Epithelial cell of esophagus (primary cell): Measurements from ENCODE around the gene NOTCH2.
A peak's percentile ranks its signal among the peaks of the same experiment; 100 is the strongest.

ENCODE experiments used
- DNase-seq: peaks from one replicate; pipeline ENCODE4 v3.0.0; 2010; ENCODE audit warnings: low read depth
- H3K4me3 ChIP-seq: 2 replicates; pipeline ENCODE4 v1.5.1; 2011; ENCODE audit warnings: mild to moderate bottlenecking, low read length, control low read depth
- TF ChIP-seq, protein P1 (sequence below): IDR thresholded peaks from 2 replicates; pipeline ENCODE4 v1.5.1; 2011; ENCODE audit warnings: low read depth, mild to moderate bottlenecking, low read length, control low read depth, inconsistent platforms; ENCODE audit not compliant: insufficient read depth; ENCODE audit errors: missing control alignments

Gene NOTCH2

DNA sequence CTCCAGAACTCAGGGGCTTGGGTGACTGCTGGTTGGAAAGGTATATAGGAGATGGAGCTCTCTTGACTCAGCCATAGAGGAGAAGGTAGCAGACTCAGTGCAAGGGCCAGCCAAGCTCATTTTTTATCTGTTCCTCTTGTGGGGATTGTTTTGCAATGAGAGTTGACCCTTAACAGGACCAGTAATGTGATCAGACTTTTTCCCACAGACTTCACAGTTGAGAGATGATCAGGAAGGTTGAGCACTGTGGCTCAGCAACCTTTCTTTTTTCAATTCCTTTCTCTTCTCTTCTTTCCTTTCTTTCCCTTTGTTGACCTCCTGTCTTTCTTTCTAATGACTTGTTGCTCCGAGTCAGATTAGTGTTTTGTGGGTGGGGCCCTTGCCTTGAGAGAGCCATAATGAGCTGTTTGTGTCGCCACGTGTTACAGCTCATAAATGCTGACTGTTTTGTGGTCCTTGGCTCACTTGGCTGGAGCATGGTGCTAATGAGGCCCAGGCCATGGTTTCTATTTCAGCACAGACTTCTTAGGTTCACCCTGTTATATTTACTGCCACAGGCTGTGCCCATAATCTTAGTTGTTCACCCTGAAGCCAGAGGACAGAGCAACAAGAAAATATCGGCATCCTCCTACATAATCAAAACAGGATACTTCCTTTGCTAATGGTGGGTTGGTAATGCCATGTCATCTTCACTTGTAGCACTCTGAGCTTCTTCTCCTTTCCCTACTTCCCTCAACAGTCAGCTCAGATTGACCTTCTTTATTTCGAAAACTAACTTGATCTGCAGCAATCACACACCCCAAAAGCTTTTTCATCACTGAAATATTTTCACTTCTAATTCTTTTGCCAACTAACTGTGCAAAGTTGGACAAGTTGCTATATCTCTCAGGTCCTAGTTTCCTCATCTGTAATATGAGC lies 187.1 kb downstream of the NOTCH2 start:
- no peak overlapping the region for H3K4me3 ChIP-seq
- peak; percentile 17 for DNase-seq
- TF ChIP-seq, protein P1, sequence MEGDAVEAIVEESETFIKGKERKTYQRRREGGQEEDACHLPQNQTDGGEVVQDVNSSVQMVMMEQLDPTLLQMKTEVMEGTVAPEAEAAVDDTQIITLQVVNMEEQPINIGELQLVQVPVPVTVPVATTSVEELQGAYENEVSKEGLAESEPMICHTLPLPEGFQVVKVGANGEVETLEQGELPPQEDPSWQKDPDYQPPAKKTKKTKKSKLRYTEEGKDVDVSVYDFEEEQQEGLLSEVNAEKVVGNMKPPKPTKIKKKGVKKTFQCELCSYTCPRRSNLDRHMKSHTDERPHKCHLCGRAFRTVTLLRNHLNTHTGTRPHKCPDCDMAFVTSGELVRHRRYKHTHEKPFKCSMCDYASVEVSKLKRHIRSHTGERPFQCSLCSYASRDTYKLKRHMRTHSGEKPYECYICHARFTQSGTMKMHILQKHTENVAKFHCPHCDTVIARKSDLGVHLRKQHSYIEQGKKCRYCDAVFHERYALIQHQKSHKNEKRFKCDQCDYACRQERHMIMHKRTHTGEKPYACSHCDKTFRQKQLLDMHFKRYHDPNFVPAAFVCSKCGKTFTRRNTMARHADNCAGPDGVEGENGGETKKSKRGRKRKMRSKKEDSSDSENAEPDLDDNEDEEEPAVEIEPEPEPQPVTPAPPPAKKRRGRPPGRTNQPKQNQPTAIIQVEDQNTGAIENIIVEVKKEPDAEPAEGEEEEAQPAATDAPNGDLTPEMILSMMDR = no peak

DNA sequence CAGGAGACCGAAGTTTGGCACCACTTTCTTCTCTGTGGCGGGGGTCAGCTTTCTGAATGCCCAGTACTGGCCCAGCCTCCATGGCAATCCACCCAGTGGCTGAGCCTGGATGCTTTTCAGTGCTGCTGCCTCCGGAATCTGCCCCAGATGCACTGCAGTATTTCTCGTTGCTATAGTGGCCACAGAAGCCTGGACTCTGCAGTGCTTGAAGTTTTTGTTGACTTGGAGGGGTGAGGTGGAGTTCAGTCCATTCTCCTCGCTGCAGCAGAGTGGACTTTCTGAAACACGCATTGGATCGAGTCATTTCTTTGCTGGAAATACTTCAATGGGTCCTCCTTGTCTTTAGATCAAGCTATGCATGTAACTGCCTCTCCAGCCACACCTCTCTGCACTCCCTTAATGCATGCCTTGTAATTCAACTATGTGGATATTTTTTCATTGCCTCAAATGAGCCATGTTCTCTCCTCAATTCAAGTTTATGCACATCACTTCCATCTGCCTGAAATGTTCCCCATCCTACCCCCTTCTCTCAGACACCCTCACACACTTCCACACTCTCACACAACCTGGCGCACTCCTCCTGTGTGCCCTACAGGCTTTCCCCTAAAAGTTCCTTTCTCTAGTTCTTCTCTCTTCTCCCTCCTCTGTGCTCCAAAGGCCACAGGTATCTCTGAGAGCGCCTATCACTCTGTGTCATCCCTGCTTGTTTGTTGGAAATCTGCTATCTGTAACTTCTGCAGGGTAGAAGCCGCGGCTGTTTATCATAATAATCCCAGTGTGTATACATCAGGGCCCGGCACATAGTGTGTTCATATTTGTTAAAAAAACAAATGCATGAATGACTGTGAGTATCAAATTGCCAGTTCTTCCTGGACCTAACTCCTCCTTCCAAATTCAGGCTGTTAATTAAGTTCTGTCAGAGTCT lies 189.7 kb downstream of the NOTCH2 start:
- no peak for DNase-seq
- H3K4me3 ChIP-seq = no peak overlapping the region
- TF ChIP-seq, protein P1 = no peak

DNA sequence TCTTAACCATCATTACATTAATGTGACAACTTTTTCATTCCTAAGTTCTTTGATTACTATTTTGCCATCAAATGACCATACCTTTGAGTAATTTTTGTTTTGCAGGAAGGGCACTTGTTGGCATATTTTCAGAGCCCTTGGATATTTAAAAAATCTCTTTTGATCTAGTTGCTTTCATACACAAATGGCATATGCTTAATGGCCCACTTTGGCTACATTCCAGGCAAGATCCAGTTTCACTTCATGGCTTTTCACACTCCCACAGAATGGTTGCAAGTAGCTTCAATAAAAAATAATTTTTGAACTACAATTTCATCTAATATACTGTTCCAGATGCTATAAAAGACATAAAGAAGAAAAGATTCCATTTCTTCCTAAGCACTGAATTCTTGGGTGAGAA lies 191.3 kb downstream of the NOTCH2 start:
- TF ChIP-seq, protein P1 = no peak
- H3K4me3 ChIP-seq = no peak overlapping the region
- DNase-seq = no peak

DNA sequence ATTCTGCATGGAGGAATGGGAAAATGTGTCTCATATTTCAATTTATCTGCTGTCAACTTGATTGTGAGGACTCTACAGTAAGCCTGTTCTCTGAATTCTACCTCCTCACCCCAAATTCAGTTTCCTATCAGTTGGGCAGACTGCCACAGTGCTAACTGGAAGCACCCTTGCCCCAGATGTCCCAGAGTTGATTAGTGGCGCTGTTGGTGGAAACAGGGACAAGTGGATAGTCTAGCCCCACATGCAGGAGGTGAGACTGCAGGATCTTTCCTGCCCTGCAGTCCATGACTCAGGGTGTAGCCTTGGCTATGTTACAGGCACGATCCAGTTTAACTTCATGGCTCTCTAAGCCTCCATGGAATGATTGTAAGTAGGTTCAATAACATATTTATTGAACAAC lies 195.3 kb downstream of the NOTCH2 start:
- DNase-seq = no peak
- H3K4me3 ChIP-seq = no peak overlapping the region
- TF ChIP-seq, protein P1 = no peak

DNA sequence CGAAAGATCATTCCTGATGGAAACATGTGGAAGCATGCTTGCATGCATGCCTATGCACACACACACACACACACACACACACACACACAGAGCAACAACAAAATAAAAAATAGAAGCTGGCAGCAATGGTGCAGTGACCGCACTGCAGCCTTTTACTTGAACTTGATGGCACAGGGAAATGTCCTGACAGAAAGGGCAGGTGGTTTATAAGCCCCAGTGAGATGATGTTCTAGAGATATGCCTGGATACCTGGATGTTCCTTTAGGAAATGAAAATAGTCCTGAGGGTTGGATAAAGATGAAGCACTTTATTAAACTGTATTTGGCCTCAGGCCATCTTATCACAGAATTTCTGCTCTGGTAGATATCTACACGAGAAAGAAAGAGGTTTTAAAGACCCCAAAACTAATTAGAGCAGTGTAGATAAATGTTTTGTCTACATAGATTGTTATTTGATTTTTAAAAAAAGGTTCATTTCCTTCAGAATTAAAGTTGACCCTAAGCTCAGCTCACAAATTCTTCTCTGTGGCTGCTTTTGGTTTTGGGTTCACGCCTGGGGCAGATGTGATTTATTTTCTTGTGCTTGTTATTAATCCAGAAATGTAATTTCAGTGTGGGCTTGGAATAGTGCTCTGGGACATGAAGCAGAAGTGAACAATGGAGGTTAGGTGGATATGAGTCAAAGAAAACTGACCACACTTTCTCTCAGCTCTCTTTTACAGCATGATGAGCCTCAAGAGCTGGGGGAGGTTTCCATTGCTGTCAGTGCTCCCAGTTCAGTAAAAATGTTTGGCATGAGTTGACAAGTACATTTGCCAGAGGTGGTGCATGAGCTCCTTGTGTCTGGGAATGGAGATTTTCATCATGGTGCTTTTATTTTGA lies 196.1 kb downstream of the NOTCH2 start:
- no peak overlapping the region for H3K4me3 ChIP-seq
- TF ChIP-seq, protein P1 = no peak
- DNase-seq = peak; percentile 27

DNA sequence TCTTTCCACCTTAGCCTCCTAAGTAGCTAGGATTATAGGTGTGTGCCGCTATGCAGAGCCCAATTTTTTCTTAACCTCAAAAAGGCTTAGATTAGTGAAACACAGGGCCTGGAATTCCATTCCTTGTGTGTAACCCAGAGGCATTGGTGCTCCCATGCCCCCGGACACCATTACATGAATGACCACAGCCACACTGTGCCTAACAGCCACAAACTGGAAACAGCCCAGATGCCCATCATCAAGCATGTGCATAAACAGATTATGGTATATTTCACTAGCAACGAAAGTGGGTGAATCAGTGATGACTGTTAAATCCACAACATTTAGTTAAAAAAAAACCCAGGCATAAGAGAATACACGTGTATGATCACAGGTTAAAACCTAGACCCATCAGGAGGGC lies 197.6 kb downstream of the NOTCH2 start:
- no peak for DNase-seq
- H3K4me3 ChIP-seq = no peak overlapping the region
- TF ChIP-seq, protein P1 = no peak
